Measurements from ENCODE around the gene TMBIM1.

Gene TMBIM1

DNA sequence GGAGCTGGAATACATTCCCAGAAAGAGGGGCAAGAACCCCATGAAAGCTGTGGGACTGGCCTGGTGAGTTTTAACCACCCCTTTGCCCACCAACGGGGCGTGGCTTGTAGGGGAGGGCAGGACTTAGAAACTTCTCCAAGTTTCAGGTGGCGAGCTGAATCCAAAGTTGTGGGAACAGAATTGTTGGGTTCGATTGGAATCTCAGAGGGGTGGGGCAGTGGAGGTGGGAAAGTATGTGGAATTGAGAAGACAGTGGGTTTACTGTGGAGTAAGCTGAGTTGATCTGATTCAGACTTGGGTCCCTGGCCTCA, 20.9 kb downstream of the TMBIM1 start:
- no peak for DNase-seq

DNA sequence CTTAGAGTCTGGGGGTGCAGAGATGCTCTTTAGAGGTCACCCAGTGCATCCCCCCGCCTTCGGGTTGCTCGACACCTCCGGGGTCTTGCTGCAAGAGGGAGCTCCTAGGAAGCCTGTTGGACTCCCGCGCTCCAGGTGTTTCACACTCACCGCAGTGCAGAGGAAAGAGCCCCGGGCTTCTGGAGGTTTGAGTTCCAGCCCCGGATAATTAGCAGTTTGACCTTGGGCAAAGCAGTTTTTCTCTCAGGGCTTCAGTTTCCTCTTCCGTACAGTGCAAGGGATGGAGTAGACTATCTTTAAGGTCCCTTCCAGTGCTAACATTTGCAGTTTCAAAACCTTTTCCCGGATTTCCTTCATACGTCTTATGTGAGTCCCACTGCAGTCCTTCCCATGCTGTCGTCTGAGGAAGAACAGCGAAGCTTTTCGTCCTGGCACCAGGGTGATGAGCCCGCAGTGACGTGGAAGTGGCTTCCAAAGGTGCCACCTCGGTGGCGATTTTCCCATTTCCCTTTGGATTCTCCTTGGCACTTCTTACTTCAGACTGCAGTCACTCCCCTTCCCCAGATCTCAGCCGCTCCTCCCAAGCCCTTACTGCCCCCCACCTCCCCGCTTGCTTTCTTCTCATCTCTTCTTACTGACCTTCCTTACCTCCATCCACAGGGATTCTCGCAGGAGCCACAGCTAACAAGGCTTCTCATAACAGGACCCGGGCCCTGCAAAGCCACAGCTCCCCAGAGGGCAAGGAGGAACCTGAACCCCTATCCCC, 21.4 kb downstream of the TMBIM1 start:
- DNase-seq: peak in 1 of 2 experiments; percentile 57

DNA sequence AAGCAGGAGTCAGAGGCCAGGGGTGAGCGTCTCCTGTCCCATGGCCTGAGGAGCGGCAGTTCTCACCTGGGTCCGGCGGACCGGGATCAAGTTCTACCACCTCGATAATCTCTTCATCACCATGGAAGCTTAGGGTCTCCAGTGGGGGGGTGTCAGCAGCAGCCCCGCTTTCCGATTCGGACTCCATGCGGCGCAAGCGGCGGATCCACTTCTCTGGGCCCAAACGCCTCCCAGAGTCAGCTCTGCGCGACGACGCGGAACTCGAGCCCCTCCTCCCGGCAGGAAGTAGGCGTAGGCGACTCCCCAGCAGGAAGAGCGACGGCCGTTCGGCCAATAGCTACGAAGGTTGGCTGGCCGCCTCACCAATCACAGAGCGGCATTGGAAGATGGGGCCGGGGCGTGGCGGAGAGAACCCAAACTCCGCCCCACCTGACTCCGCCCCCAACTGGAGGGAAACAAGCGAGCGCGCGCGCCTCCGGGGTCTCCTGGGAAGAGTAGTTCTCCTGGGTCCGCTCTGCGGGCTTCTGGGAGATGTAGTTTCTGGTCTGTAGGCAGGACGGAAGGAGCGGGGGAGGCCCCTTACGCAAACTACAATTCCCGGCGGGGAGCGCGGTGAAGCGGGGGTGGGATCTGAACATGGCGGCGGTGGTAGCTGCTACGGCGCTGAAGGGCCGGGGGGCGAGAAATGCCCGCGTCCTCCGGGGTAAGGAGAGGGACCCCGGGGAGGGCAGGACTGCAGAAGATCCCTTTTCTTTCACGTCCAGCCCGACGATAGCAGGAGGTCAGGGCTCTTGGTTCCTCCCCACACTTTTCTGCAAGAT, 22.2 kb downstream of the TMBIM1 start, which contains the start of the genes AAMP and PNKD:
Gene AAMP, minus strand, starts transcription at position 238 of the 821 bp plus-strand sequence. Its CDS starts 51 bp downstream, at position 187.
Gene PNKD, plus strand, starts transcription at position 620 of the 821 bp plus-strand sequence. Its CDS starts 17 bp downstream, at position 637.
- peak; percentile 96 to 99 for DNase-seq

DNA sequence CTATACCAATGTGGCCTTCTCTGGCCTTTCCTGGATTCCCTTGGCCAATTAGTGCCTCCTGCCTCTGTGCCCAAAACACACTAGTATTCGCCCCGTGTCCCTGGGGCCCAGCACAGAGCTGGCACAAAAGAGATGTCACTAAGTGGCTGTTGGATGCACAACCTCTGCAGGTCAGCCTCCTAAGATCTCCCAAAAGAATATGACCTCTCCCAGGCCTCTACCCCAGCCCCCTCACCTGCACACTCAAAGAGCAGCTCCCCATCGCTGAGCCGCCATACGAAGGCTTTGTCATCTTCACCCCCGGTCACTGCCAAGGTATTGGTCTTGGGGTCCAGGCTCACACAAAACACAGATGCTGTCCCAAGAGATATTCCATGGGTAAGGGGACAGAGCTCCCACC, 25.0 kb downstream of the TMBIM1 start:
- DNase-seq: no peak

DNA sequence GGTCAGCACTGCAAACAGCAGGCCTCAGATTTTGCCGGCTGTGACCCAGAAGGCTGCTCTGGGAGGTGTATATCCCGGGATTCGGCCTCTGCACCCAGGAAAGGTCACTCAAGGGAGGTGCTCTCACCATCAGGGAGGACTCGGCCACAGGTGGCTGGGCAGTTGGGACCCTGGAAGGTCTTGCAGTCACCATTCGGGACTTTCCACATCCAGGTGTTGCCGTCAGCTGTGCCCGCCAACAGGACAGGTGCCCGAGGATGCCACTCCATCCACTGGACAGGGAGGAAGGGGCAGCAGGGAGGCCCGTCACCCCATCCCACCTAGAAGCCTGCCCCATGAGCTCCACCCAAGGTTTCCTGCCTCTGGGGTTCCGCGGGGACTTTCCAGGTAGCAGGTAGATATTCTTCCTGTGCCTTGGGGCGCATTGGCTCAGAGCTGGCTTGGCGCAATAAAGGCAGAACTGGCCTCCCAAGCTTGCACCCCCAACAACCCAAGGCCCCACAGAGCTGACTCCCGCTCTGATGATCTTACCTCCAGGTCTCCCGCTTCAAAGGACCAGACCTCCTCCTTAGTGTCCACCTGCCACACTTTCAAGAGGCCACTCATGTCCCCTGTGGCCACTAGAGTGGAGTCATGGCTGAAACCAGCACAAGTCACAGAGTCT, 25.9 kb downstream of the TMBIM1 start:
- no peak for DNase-seq

DNA sequence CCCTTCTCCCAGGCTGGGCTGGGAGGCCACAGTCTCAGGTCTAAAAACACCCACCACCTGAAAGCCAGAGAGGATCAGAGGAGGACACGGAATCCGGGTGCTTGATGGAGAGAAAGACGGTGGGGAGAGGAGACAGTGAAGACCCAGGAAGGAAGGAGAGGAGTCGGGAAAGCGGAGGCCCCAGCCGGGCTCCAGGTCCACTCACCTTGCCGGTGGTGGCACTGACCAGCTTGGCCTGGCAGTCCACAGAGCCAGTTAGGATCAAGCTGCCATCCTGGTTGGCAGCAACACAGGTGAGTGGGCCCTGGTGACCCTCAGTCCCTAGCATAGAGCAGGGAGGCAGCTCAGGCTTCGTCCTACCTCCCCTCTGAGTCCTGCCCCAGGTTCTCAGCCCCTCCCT, 26.7 kb downstream of the TMBIM1 start:
- no peak for DNase-seq

DNA sequence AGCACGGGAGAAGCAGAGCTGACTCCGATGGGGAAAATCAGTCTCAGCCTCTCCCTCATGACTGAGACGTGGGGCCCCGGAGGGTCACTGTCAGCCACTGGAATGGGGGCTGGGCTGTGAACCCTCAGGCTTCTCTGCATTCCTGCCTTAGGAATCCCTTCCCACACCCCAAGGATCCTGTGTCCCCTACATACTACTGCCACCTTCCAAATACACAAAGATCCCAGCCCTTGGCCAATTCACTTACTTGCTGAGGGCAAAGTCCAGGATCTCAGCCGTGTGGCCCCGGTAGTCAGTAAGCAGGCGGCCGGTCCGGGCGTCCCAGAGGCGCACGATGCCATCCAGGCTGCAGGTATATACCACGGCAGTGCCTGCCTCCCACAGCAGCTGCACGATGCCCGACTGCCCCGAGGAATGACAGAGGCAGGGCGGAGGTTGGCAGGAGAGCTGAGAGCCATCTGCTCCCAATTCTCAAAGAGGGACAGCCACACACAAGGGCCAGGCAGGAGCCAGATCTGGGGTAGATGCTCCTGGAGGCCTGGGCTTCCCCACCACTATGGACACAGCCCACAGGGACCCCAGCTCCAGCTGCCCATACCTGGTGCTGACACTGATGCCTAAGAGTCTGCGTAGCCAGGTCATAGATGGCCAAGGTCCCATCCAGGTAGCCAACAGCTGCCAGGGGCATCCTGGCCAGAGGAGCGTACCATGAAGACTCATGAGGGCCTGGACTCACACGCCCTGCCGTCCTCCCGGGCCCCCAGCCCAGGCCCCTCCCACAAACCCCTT, 27.3 kb downstream of the TMBIM1 start:
- no peak for DNase-seq

DNA sequence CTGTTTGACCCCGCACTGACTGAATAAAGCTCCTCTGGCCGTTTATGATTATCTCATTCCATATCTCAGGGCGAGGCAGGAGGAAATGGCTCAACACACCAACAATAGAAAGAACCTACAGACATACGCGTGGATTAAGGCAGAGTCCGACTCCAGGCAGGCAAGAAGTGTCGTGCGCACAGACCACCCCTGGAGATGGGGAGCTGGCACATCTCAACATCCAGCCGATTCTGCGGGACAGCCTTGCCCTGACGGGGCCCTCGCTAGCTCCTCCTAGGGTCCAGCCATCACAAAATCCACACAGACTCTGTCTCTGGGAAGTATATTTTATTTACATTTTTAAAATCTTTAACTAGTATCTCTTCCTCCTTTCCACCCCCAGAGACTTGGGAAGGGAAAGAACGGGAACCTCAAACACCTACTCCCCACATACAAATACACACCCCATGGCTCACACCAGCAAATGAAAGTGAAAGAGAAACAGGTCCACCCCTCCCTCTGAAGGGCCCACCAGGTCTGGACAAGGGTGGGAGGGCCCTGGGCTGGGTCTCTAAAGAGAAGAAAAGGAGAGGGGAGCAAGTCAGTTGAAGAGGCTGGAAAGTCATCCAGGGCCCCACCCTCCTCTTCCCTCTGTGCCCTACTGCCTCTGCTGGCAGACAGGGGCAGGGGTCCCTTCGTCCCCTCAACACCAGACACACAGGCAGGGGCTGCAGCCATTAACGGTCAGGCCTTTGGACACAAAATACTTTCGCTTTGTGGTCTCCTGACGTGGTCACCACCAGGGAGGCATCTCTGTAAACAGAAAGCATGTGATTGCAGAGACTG, 28.3 kb downstream of the TMBIM1 start:
- DNase-seq: no peak

DNA sequence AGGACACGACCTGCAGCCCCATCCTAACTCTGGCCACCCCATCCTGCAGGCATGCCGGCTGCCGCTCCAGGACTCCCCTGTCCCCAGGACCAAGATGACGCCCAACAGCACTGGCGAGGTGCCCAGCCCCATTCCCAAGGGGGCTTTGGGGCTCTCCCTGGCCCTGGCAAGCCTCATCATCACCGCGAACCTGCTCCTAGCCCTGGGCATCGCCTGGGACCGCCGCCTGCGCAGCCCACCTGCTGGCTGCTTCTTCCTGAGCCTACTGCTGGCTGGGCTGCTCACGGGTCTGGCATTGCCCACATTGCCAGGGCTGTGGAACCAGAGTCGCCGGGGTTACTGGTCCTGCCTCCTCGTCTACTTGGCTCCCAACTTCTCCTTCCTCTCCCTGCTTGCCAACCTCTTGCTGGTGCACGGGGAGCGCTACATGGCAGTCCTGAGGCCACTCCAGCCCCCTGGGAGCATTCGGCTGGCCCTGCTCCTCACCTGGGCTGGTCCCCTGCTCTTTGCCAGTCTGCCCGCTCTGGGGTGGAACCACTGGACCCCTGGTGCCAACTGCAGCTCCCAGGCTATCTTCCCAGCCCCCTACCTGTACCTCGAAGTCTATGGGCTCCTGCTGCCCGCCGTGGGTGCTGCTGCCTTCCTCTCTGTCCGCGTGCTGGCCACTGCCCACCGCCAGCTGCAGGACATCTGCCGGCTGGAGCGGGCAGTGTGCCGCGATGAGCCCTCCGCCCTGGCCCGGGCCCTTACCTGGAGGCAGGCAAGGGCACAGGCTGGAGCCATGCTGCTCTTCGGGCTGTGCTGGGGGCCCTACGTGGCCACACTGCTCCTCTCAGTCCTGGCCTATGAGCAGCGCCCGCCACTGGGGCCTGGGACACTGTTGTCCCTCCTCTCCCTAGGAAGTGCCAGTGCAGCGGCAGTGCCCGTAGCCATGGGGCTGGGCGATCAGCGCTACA, 29.4 kb downstream of the TMBIM1 start:
- no peak for DNase-seq

DNA sequence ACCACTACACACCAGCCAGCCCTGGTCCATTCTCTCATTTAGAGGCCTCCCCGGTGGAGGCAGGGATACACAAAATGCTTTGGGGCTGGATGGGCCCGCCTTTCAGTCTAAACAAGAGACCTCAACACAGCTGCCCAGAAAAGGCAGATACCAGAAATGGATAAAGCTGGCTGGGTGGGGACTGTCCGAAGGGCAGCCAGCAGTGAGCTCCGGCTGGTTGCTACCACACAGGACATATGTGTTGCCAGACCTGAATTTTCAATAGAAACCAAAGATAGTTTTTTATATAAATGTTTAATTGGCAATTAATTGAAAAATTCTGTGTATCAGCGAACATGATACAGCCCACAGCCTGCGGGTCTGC, 30.1 kb downstream of the TMBIM1 start:
- no peak for DNase-seq

DNA sequence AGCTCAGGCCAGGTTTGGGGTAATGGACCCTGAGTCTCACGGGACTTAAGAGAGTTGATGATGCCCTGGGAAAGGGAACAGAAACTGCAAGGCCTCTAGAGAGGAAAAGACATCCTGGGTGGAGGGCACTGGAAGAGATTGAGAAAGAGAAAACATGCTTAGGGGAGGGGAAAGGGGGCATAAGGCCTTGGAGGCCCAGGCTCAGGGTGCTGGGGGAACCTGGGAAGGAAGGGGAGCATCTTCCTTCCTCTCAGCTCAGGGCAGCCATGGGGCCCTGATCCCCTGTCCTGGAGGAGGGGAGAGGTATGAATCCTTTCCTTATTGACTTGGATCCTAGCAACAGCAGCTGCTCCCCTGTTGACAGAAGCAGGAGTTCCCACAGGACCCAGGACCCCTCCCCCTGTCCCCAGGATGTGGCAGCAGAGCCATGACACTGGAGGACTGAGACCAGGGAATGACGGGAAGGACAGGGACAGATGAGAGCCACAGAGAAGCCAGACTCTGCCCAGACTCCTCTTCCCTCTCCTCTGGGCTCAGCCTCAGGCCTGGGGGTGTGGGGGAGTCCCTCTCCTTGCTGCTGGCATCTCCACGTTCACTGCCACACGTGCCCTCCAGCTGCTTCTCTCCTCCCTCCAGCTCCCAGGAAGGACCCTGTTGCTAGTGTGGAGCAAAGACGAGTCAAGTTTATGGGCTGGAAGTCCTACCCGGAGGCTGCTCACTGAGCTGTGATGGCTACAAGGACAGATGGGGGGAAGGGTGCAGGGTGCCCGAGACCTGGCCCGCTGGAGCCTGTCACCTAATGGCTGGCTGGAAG, 30.7 kb downstream of the TMBIM1 start:
- no peak for DNase-seq

DNA sequence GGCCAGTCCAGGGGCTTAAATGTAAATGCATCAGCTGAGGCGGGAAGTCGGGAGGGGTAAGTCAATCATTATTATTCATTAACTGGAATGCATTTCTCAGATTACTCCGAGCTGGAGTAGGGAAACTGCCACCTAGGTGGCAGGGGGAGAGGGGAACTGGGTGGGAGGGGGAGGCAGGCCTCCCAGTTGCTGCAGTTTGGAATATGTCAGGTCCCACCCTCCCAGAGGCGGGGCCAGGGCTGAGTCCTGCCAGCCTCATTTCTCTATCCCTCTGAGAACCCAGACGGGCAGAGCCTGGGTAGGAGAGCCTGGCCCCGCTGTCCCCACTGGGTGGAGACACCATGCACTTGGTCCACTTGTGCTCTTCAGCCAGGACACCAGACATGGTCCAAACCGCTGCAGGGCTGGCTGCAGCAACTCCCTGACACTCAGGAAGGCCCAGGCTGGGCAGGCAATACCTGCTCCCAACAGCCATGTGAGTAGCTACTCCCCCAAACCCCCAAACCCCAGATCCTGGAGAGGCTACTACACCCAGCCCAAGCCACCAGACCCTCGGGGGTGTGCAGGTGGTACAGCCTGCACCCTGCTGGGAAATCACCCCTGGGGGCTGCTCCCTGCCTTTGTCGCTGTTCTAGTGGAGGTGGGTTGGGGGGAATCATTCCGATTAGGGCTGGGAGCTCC, 31.4 kb downstream of the TMBIM1 start, which contains the start of gene GPBAR1:
Gene GPBAR1, plus strand, starts transcription at position 274 of the 681 bp plus-strand sequence. CDS start 1,710 bp downstream, outside the sequence.
- DNase-seq: no peak

DNA sequence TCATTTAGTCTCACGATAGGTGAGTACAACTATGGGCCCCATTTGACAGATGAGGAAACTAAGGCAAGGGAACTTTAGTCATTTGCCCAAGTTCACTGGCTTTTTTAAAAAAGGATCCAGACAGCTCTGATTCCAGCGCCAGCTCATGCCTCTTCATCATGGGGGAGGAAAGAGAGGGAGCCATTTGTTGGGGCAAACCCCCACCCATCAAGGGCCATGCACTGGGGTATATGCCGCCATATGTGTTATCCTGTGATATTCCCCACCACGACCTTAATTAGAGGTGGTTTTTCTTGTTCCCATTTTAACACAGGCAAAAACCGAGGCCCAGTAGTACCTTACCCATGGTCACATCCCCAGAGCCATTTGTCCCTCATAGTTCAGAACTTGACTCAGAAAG, 32.1 kb downstream of the TMBIM1 start:
- no peak for DNase-seq

DNA sequence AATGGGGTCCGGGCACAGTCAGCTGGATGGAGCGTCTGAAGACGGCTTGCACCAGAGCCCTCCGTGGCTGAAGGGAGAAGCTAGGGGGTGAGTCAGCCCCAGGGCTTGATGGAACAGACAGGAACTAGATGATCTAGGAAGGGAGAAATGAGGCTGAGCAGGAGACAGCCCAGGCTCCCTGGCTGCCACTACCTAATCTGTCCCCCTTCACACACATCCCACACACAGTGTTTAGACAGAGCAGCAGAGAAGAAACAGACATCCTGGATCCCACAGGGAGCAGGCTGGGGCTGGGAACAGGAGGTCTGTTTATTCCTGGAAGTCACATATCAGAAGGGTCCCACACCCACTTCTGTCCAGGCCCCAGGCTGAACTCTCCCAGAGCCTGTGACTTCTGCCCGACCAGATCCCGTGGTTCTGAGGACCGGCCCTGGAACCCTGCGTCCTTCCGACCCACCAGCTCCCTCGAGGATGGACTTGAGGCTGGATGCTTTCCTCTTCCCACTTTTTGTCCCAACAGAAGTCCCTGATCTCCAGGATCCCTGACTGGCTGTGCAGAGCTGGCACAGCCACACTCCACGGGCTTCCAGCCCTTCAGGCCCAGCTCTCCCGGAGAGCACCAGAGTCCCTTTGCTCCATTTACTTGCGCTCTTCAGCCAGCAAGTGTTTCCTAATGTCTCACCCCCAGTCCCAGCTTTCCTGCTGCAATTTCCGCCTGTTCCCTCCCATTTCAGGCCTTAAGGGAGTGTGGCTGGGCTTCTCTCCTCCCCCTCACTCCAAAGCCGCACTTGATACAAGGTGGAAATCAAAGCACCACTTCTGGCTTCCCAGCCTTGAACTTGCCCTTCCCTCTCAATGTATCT, 33.0 kb downstream of the TMBIM1 start:
- no peak for DNase-seq

DNA sequence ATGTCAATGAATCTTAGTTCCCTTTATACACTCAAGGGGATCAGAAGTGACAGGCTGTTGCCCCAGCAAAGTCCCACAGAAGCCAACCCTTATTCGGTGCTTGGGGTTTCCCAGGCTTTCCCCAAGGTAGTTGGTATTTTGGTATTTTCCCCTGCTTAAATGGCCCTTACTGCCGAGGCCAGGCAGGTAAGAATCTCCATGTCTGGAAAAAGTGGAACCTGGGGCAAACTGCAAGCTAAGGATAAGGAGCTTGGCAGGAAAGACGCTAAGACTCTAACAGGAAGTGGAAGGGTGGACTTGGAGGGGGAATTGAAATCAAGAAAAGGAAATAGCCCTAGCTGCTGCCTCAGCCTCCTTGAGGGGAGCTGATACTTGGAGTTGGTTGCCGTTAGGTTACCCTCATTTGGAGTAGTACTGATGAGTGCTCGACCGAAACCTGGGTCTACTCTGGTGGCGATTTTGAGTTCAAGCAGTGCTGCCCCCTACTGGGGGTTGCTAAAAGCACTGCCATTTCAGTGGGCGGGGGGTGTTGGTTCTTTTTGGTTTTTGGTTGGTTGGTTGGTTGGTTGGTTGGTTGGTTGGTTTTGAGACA, 34.8 kb downstream of the TMBIM1 start:
- DNase-seq: no peak

DNA sequence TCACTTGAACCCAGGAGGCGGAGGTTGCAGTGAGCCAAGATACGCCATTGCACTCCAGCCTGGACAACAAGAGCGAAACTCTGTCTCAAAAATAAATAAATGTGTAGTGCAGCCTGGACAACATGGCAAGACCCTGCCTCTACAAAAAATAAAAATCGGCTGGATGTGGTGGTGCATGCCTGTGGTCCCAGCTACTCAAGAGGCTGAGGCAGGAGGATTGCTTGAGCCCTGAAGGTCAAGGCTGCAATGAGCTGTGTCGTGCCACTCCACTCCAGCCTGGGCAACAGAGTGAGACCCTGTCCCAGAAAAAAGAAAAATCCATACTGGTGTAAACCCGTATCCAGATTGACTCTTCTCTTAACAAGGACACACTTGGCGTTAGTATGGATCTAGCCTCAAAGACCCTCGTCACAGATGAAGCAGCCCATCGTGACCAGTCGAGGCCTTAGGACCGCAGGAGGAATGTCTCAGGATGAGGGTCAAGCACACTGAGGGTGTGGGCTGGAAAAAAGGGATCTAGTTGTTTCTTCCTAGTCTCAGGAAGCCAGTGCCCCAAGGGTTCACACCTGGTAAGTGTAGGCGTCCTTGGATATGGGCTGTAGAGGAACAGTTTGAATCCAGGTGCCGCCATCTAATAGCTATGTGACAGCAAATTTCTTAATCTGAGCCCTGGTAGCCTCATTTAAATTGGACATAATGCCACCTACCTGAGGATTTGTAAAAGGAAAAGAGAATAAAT, 35.5 kb downstream of the TMBIM1 start:
- DNase-seq: no peak

DNA sequence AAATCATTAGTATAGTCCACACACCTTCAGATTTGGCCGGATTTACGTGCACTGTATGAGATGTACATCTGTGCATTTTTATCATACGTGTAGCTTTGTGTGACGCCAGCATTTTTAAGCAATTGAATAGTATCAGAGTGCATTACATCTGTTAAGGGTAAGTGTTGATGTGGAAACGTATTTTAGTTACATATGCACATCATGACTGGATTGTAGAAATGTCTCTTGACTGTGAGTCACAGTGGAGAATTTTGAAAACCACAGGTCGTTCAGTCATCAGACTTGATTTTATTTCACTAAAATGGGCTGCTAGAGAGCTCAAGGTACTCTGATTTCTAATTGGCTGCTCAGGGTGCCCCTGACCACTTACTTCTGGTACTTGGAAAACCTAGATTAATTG, 36.9 kb downstream of the TMBIM1 start:
- no peak for DNase-seq

All from NCI-H524 (cell line).